ENCODE results near the gene KRTAP21-1. TPM values are rescaled to one million over a fixed set of nuclear protein-coding genes. Genes with fewer than 3 reads are reported as not detected.

KRTAP21-1 gene
- total and polyA plus RNA-seq, 2 of the 8 experiments (the other 6 are each of a cell fraction or from before 2014, with no cell fraction given), result not detected

DNA sequence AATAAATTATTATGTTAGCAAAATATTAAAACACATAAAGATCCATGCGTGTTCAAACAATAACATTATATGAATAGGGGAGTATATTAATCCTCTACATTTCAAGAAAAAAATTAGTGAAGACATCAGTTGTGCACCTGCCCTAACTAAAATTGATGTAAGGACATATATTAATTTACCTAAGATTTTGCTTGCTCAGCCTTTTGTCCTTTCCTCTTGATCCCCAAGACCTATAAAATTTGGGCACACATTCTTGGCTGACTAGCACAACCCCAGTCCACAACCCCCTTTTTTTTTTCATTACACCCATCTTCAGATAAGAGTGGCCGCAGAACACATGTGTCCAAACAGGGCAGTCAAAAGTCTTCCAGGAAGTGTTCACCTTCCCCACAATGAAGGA lies 14.8 kb downstream of the KRTAP21-1 start:
- H3K9ac ChIP-seq (replicated peaks in 1 of 4; ENCODE audit: extremely low read depth in 1 of 4, low read depth in 3 of 4, low read length in 3 of 4), result no peak overlapping the region
- no peak overlapping the region for H4K8ac ChIP-seq (ENCODE audit: extremely low read depth, insufficient read depth, low read length)
- no peaks in the 10 kb centered on the region; the same call in 1 of the 2 replicates for H3K23me2 ChIP-seq (ENCODE audit: low read depth, low read length)
- FAIRE-seq (no peak), DNase-seq (ENCODE audit: low read depth in 1 of 2, low spot score in 2 of 2) (no peak)
- no peak overlapping the region for H3K14ac ChIP-seq (ENCODE audit: insufficient read length)
- H3K79me2 ChIP-seq (ENCODE audit: control insufficient read depth in 1 of 2, insufficient read depth in 2 of 2, low read length in 2 of 2), result no peaks in the 10 kb centered on the region
- H3K27me3 ChIP-seq (replicated peaks in 1 of 4; ENCODE audit: control insufficient read depth in 3 of 4, extremely low read depth in 1 of 4, insufficient read depth in 3 of 4, low read length in 3 of 4), result no peaks in the 10 kb centered on the region
- no peak for TF ChIP-seq SIRT6 (IDR thresholded peaks at IDR 0.05; ENCODE audit: low read length)
- TF ChIP-seq, protein P1, sequence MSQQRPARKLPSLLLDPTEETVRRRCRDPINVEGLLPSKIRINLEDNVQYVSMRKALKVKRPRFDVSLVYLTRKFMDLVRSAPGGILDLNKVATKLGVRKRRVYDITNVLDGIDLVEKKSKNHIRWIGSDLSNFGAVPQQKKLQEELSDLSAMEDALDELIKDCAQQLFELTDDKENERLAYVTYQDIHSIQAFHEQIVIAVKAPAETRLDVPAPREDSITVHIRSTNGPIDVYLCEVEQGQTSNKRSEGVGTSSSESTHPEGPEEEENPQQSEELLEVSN (IDR thresholded peaks at IDR 0.05), result no peak
- TF ChIP-seq EGR1 (IDR thresholded peaks at IDR 0.05; ENCODE audit: borderline replicate concordance, low read depth, low read length), result no peak
- no peak for TF ChIP-seq SUZ12 (IDR thresholded peaks at IDR 0.05; ENCODE audit: low read length)
- no peak for TF ChIP-seq BRCA1 (IDR thresholded peaks at IDR 0.05; ENCODE audit: low read depth, low read length)
- TF ChIP-seq SIX5 (IDR thresholded peaks at IDR 0.05; ENCODE audit: low read depth, low read length), result no peak
- no peak for TF ChIP-seq NANOG (IDR thresholded peaks at IDR 0.05; ENCODE audit: insufficient read depth, low read depth, low read length, poor library complexity, severe bottlenecking)
- TF ChIP-seq RAD21 (IDR thresholded peaks at IDR 0.05 in 1 of 2, conservative IDR thresholded peaks at IDR 0.05 in 1 of 2; ENCODE audit: low read depth in 2 of 2, low read length in 2 of 2), result no peak
- TF ChIP-seq SP2 (IDR thresholded peaks at IDR 0.05; ENCODE audit: low read length), result no peak
- TF ChIP-seq JUN (IDR thresholded peaks at IDR 0.05; ENCODE audit: low read depth, low read length), result no peak
- no peak for TF ChIP-seq FOSL1 (IDR thresholded peaks at IDR 0.05; ENCODE audit: insufficient read depth, low read depth, low read length)
- TF ChIP-seq PHF8 (conservative IDR thresholded peaks at IDR 0.05; ENCODE audit: low read depth, low read length), result no peak
- no peak for TF ChIP-seq SP1 (IDR thresholded peaks at IDR 0.05; ENCODE audit: low read depth, low read length)
- H3K27ac ChIP-seq (ENCODE audit: low read depth, low read length), result no peak overlapping the region
- H3K4me1 ChIP-seq (replicated peaks in 1 of 4; ENCODE audit: control insufficient read depth in 3 of 4, insufficient read depth in 4 of 4, low read length in 3 of 4), result no peaks in the 10 kb centered on the region
- WGBS, 2 experiments (ENCODE audit: extremely low coverage in 1 of 2, insufficient coverage in 1 of 2, insufficient read length in 1 of 2, insufficient replicate concordance in 2 of 2, low coverage in 1 of 2, low lambda C conversion rate in 2 of 2, missing lambda C conversion rate in 1 of 2), result 92% methylated on average over 2 of the region's 2 CpGs; no CpG with 5 or more reads in 1 of the 2 experiments
- H2AK5ac ChIP-seq (ENCODE audit: low read depth, low read length), result no peak overlapping the region
- no peaks in the 10 kb centered on the region for H4K20me1 ChIP-seq (replicated peaks in 1 of 2; ENCODE audit: control insufficient read depth in 1 of 2, insufficient read depth in 2 of 2, low read length in 2 of 2)
- no peak overlapping the region for H3K4me2 ChIP-seq (ENCODE audit: insufficient read depth in 1 of 2, low read depth in 2 of 2, low read length in 2 of 2)
- H3K4ac ChIP-seq (replicated peaks; ENCODE audit: insufficient read length, low read depth, low read length), result no peak overlapping the region
- no peak overlapping the region for H2BK120ac ChIP-seq (replicated peaks; ENCODE audit: low read depth, low read length)
- no peak overlapping the region for H3K4me3 ChIP-seq (ENCODE audit: extremely low read depth in 1 of 4, insufficient read depth in 2 of 4, low read depth in 3 of 4, low read length in 4 of 4)
- H2BK5ac ChIP-seq (ENCODE audit: low read depth, low read length), result no peak overlapping the region
- no peak overlapping the region for H4K91ac ChIP-seq (replicated peaks; ENCODE audit: insufficient read length, low read length)
- H2BK20ac ChIP-seq (ENCODE audit: low read length), result no peak overlapping the region
- H3K23ac ChIP-seq (ENCODE audit: insufficient read length), result no peak overlapping the region
- H2BK15ac ChIP-seq (ENCODE audit: low read length), result no peak overlapping the region
- no peak overlapping the region for H3K56ac ChIP-seq (replicated peaks; ENCODE audit: insufficient read length, low read depth, low read length)
- CTCF ChIA-PET (ENCODE audit: partially characterized antibody), result no interaction called here
- POLR2A ChIA-PET (ENCODE audit: partially characterized antibody), result no interaction called here
- H3K79me1 ChIP-seq (ENCODE audit: low read depth, low read length), result no peaks in the 10 kb centered on the region
- no peak overlapping the region for H4K5ac ChIP-seq (ENCODE audit: insufficient read length, low read depth, low read length)
- no peak overlapping the region for H2AFZ ChIP-seq (ENCODE audit: low read length)
- H3K36me3 ChIP-seq (ENCODE audit: control insufficient read depth in 2 of 4, insufficient read depth in 4 of 4, low read length in 3 of 4), result no peaks in the 10 kb centered on the region
- H3K9me3 ChIP-seq (ENCODE audit: insufficient read depth in 2 of 2, low read depth in 1 of 2, low read length in 1 of 2), result no peaks in the 10 kb centered on the region
- H3K18ac ChIP-seq (ENCODE audit: extremely low read depth, low read length), result no peak overlapping the region
- no peak overlapping the region for H2BK12ac ChIP-seq (ENCODE audit: low read depth, low read length)

Data from H1 (cell line).